Activated naive CD8-positive, alpha-beta T cell (primary cell): ENCODE data around the gene TMEM115.
A peak's percentile ranks its signal among the peaks of the same experiment; 100 is the strongest.

Source experiments
- H3K27ac Mint-ChIP-seq: one replicate; pipeline ENCODE4 v1.8.0; 2021; ENCODE audit warnings: mixed read lengths
- H3K27me3 Mint-ChIP-seq: one replicate; pipeline ENCODE4 v1.8.0; 2021; ENCODE audit warnings: mixed read lengths
- H3K36me3 Mint-ChIP-seq: one replicate; pipeline ENCODE4 v1.8.0; 2021; ENCODE audit warnings: mixed read lengths
- H3K4me1 Mint-ChIP-seq: one replicate; pipeline ENCODE4 v1.8.0; 2021; ENCODE audit warnings: low read depth, mixed read lengths
- H3K4me3 Mint-ChIP-seq: one replicate; pipeline ENCODE4 v1.8.0; 2021; ENCODE audit warnings: mild to moderate bottlenecking, mixed read lengths
- H3K9me3 Mint-ChIP-seq: one replicate; pipeline ENCODE4 v1.8.0; 2021; ENCODE audit warnings: low read depth, mixed read lengths

Gene TMEM115

GRCh38 chr3:50334339-50335075, 24.8 kb downstream of the TMEM115 start:
- Mint-ChIP-seq H3K27me3 (no peaks in the 10 kb centered on the region), H3K4me1 (peaks cover 46% of the 10 kb centered on the region), H3K27ac (peak overlapping the region; percentile 81), H3K4me3 (peak overlapping the region; percentile 99), H3K36me3 (no peaks in the 10 kb centered on the region), H3K9me3 (no peaks in the 10 kb centered on the region)

GRCh38 chr3:50333744-50334328, 25.5 kb downstream of the TMEM115 start:
- Mint-ChIP-seq H3K27ac (peak overlapping the region; percentile 81), H3K9me3 (no peaks in the 10 kb centered on the region), H3K4me3 (peak overlapping the region; percentile 99), H3K4me1 (peaks cover 39% of the 10 kb centered on the region), H3K27me3 (no peaks in the 10 kb centered on the region), H3K36me3 (no peaks in the 10 kb centered on the region)

GRCh38 chr3:50331364-50331907, 27.9 kb downstream of the TMEM115 start:
- peaks cover 40% of the 10 kb centered on the region for H3K4me1 Mint-ChIP-seq
- no peaks in the 10 kb centered on the region for H3K27me3 Mint-ChIP-seq
- no peak overlapping the region for H3K4me3 Mint-ChIP-seq
- no peaks in the 10 kb centered on the region for H3K36me3 Mint-ChIP-seq
- no peaks in the 10 kb centered on the region for H3K9me3 Mint-ChIP-seq
- no peak overlapping the region for H3K27ac Mint-ChIP-seq

- H3K4me1 Mint-ChIP-seq, result peaks cover 33% of the 10 kb centered on the region
- no peaks in the 10 kb centered on the region for H3K9me3 Mint-ChIP-seq
- no peaks in the 10 kb centered on the region for H3K27me3 Mint-ChIP-seq
- H3K27ac Mint-ChIP-seq, result no peak overlapping the region
- no peak overlapping the region for H3K4me3 Mint-ChIP-seq
- H3K36me3 Mint-ChIP-seq, result no peaks in the 10 kb centered on the region
These were observed 29.0 kb downstream of the TMEM115 start for GRCh38 chr3:50330330-50330729.

- peaks cover 25% of the 10 kb centered on the region for H3K4me1 Mint-ChIP-seq
- H3K27me3 Mint-ChIP-seq, result no peaks in the 10 kb centered on the region
- H3K36me3 Mint-ChIP-seq, result no peaks in the 10 kb centered on the region
- H3K4me3 Mint-ChIP-seq, result peak within 1 kb of the TSS; percentile 90
- peak within 1 kb of the TSS; percentile 79 for H3K27ac Mint-ChIP-seq
- no peaks in the 10 kb centered on the region for H3K9me3 Mint-ChIP-seq
These were observed 31.2 kb downstream of the TMEM115 start, which contains the start of gene TUSC2 for GRCh38 chr3:50327943-50328691. Gene TUSC2 (minus strand): TSS chr3:50328223. CDS start chr3:50328099, 124 bp downstream.

GRCh38 chr3:50327129-50327528, 32.2 kb downstream of the TMEM115 start:
- Mint-ChIP-seq H3K4me3 (peak overlapping the region; percentile 88), H3K27ac (peak overlapping the region; percentile 58), H3K4me1 (peaks cover 25% of the 10 kb centered on the region), H3K36me3 (no peaks in the 10 kb centered on the region), H3K27me3 (no peaks in the 10 kb centered on the region), H3K9me3 (no peaks in the 10 kb centered on the region)

GRCh38 chr3:50326182-50326541, 33.2 kb downstream of the TMEM115 start:
- H3K27ac Mint-ChIP-seq, result no peak overlapping the region

GRCh38 chr3:50325497-50326181, 33.7 kb downstream of the TMEM115 start:
- H3K9me3 Mint-ChIP-seq, result no peaks in the 10 kb centered on the region
- no peaks in the 10 kb centered on the region for H3K36me3 Mint-ChIP-seq
- peak overlapping the region; percentile 88 for H3K4me3 Mint-ChIP-seq
- no peaks in the 10 kb centered on the region for H3K27me3 Mint-ChIP-seq
- no peak overlapping the region for H3K27ac Mint-ChIP-seq
- peaks cover 26% of the 10 kb centered on the region for H3K4me1 Mint-ChIP-seq

More at GRCh38 chr3:50326182-50326541, 33.2 kb downstream of the TMEM115 start:
- Mint-ChIP-seq H3K9me3 (no peaks in the 10 kb centered on the region), H3K4me3 (peak overlapping the region; percentile 88), H3K4me1 (peaks cover 25% of the 10 kb centered on the region), H3K36me3 (no peaks in the 10 kb centered on the region), H3K27me3 (no peaks in the 10 kb centered on the region)

- no peak overlapping the region for H3K4me3 Mint-ChIP-seq
- H3K27me3 Mint-ChIP-seq, result no peaks in the 10 kb centered on the region
- H3K4me1 Mint-ChIP-seq, result peaks cover 29% of the 10 kb centered on the region
- no peak overlapping the region for H3K27ac Mint-ChIP-seq
- no peaks in the 10 kb centered on the region for H3K36me3 Mint-ChIP-seq
- no peaks in the 10 kb centered on the region for H3K9me3 Mint-ChIP-seq
These were observed 34.2 kb downstream of the TMEM115 start for GRCh38 chr3:50325113-50325480.

GRCh38 chr3:50324351-50325112, 34.8 kb downstream of the TMEM115 start:
- H3K36me3 Mint-ChIP-seq, result no peaks in the 10 kb centered on the region
- peaks cover 33% of the 10 kb centered on the region for H3K4me1 Mint-ChIP-seq
- H3K27ac Mint-ChIP-seq, result peak overlapping the region; percentile 37
- H3K9me3 Mint-ChIP-seq, result no peaks in the 10 kb centered on the region
- H3K4me3 Mint-ChIP-seq, result peak overlapping the region; percentile 28
- H3K27me3 Mint-ChIP-seq, result no peaks in the 10 kb centered on the region

- Mint-ChIP-seq H3K27ac (no peak overlapping the region), H3K4me3 (no peak overlapping the region), H3K27me3 (no peaks in the 10 kb centered on the region), H3K9me3 (no peaks in the 10 kb centered on the region), H3K36me3 (no peaks in the 10 kb centered on the region), H3K4me1 (peaks cover 33% of the 10 kb centered on the region)
These were observed 35.6 kb downstream of the TMEM115 start for GRCh38 chr3:50323614-50324199.

- no peaks in the 10 kb centered on the region for H3K27me3 Mint-ChIP-seq
- no peaks in the 10 kb centered on the region for H3K36me3 Mint-ChIP-seq
- H3K4me3 Mint-ChIP-seq, result no peak overlapping the region
- peaks cover 34% of the 10 kb centered on the region for H3K4me1 Mint-ChIP-seq
- H3K9me3 Mint-ChIP-seq, result no peaks in the 10 kb centered on the region
- H3K27ac Mint-ChIP-seq, result peak overlapping the region; percentile 80
These were observed 36.2 kb downstream of the TMEM115 start for GRCh38 chr3:50323092-50323600.

GRCh38 chr3:50322386-50323091, 36.8 kb downstream of the TMEM115 start, which contains the start of gene HYAL2:
Gene HYAL2 (minus strand): TSS chr3:50322745. CDS start chr3:50320489, 2,256 bp downstream.
- H3K27ac Mint-ChIP-seq, result peak within 1 kb of the TSS; percentile 95
- H3K4me1 Mint-ChIP-seq, result peaks cover 34% of the 10 kb centered on the region
- no peaks in the 10 kb centered on the region for H3K27me3 Mint-ChIP-seq
- H3K9me3 Mint-ChIP-seq, result no peaks in the 10 kb centered on the region
- peak within 1 kb of the TSS; percentile 83 for H3K4me3 Mint-ChIP-seq
- H3K36me3 Mint-ChIP-seq, result no peaks in the 10 kb centered on the region
